Choroid plexus epithelial cell (primary cell): ENCODE results near the gene CELF4.

ENCODE experiments used
- DNase-seq: peaks from one replicate; pipeline ENCODE4 v3.0.0-alpha.2; 2010; ENCODE audit warnings: low read depth
- H3K4me3 ChIP-seq: 2 replicates; pipeline ENCODE4 v1.5.1; 2011; ENCODE audit warnings: low read depth, mild to moderate bottlenecking, control low read depth, low read length, moderate library complexity
- CTCF ChIP-seq: conservative IDR thresholded peaks from 2 replicates; pipeline ENCODE4 v1.5.1; 2011; ENCODE audit warnings: low read depth, mild to moderate bottlenecking, control low read depth, inconsistent platforms, low read length, moderate library complexity

The CELF4 gene

GRCh38 chr18:37298816-37299215 is 266.8 kb downstream of the CELF4 start:
- no peak for TF ChIP-seq CTCF
- no peak for DNase-seq
- H3K4me3 ChIP-seq: no peak overlapping the region

GRCh38 chr18:37297106-37297505 is 268.5 kb downstream of the CELF4 start:
- TF ChIP-seq CTCF: no peak
- no peak overlapping the region for H3K4me3 ChIP-seq
- DNase-seq: no peak

- TF ChIP-seq CTCF: peak; percentile 45
- DNase-seq: peak; percentile 19
- no peak overlapping the region for H3K4me3 ChIP-seq
Measured at GRCh38 chr18:37294951-37295350, 270.6 kb downstream of the CELF4 start.

GRCh38 chr18:37293359-37293758 is 272.2 kb downstream of the CELF4 start:
- H3K4me3 ChIP-seq: no peak overlapping the region
- TF ChIP-seq CTCF: no peak
- DNase-seq: no peak

- H3K4me3 ChIP-seq: no peak overlapping the region
- no peak for DNase-seq
- no peak for TF ChIP-seq CTCF
Measured at GRCh38 chr18:37289423-37289822, 276.2 kb downstream of the CELF4 start.

- no peak for TF ChIP-seq CTCF
- H3K4me3 ChIP-seq: no peak overlapping the region
- DNase-seq: no peak
Measured at GRCh38 chr18:37287601-37288000, 278.0 kb downstream of the CELF4 start.

GRCh38 chr18:37286801-37287200 is 278.8 kb downstream of the CELF4 start:
- TF ChIP-seq CTCF: no peak
- H3K4me3 ChIP-seq: no peak overlapping the region
- no peak for DNase-seq
